Heart right ventricle (tissue), 16 donors: Measurements from ENCODE around the gene ZNF521. TPM values are rescaled to one million over a fixed set of nuclear protein-coding genes. Genes with fewer than 3 reads are reported as not detected.

Source experiments
- ATAC-seq, 8 donors: fragments of 200-7000 bp; cut with Tn5 transposase; one replicate each; pipeline ENCODE4 v1.9.1; 2020; ENCODE audit warnings: mild to moderate bottlenecking in 8 of 8, moderate library complexity in 8 of 8, moderate number of reproducible peaks in 1 of 8
- DNase-seq, 2 donors: peaks; one replicate each; pipeline ENCODE4 v3.0.0-alpha.2; 2020
- H3K27ac ChIP-seq, 10 donors: fragments of 200-600 bp; sonication (generic) in 2 of 10; one replicate each; pipeline versions ENCODE4 v1.5.0 to v1.8.0; 2020 to 2022; ENCODE audit warnings: mild to moderate bottlenecking in 3 of 10
- H3K27me3 ChIP-seq, 7 donors: fragments of 200-600 bp; one replicate each; pipeline ENCODE4 v1.8.0; 2021 to 2022; ENCODE audit warnings: mild to moderate bottlenecking in 2 of 7
- H3K36me3 ChIP-seq, 9 donors: fragments of 200-600 bp; sonication (generic) in 1 of 9; one replicate each; pipeline versions ENCODE4 v1.5.0 to v1.8.0; 2020 to 2022; ENCODE audit warnings: mild to moderate bottlenecking in 2 of 9
- H3K4me1 ChIP-seq, 9 donors: fragments of 200-600 bp; sonication (generic) in 1 of 9; one replicate each; pipeline versions ENCODE4 v1.5.0 to v1.8.0; 2020 to 2022; ENCODE audit warnings: mild to moderate bottlenecking in 4 of 9
- H3K4me3 ChIP-seq, 10 donors: fragments of 200-600 bp; sonication (generic) in 2 of 10; one replicate each; pipeline versions ENCODE4 v1.5.0 to v1.8.0; 2020 to 2022; ENCODE audit warnings: mild to moderate bottlenecking in 7 of 10, moderate library complexity in 2 of 10
- H3K9me3 ChIP-seq, 11 donors: fragments of 200-600 bp in 10 of 11; sonication (generic) in 2 of 11; one replicate each; pipeline versions ENCODE4 v1.5.0 to v1.8.0; 2013 to 2022; ENCODE audit warnings: mild to moderate bottlenecking in 2 of 11, control low read depth in 1 of 11, moderate library complexity in 1 of 11
- CTCF ChIP-seq, 9 donors: fragments of 200-600 bp; sonication (generic) in 2 of 9; IDR thresholded peaks; one replicate each; pipeline versions ENCODE4 v1.5.0 to v1.8.0; 2021 to 2022; ENCODE audit warnings: antibody characterized with exemption in 9 of 9, mild to moderate bottlenecking in 5 of 9, moderate library complexity in 1 of 9
- WGBS, 2 donors: extraction: QIAGEN DNeasy Blood & Tissue Kit; methylation state at CpG; one replicate each; pipeline ENCODE4 v1.1.7; 2013; ENCODE audit warnings: inconsistent platforms in 1 of 2; 5-methylcytosine and 5-hydroxymethylcytosine counted together
- intact Hi-C, 10 donors: fragments of 100-400 bp; cut with DNase I; formaldehyde crosslinking; loops; one replicate each; pipeline versions ENCODE4 v1.11.1 to v1.14.2; 2022
- polyA plus RNA-seq, 2 donors: library from polyadenylated mRNA; stranded (reverse); fragments of 200-250 nt; gene quantifications; one replicate each; pipeline ENCODE4 v1.2.3, GENCODE V29; 2013
- total RNA-seq, 10 donors: library from RNA; stranded (reverse); fragmentation: NEBNext Ultra II Directional in 3 of 10; extraction: Animal tissue kit (Norgen Biotek cat#: 25700) in 3 of 10; gene quantifications; one replicate each; pipeline versions ENCODE4 v1.2.1 to v1.2.4, GENCODE V29; 2021 to 2023
- donor health status: Arrhythmogenic right ventricular cardiomyopathy.
- donor health status: ischemic (EF 13 %, LVEDD 7.1; RV severe dilation, severe dysfunction).
- donor health status: healthy with polysubstance abuse.
- donor health status: DM: no; HTN: yes; CAD: no.
- donor health status: DM: no; HTN: no; CAD: no.
- donor health status: ischemic (EF 25% LVEDD 6.9; RV normal size, moderate dysfunction).
- donor health status: ischemic (EF 25% LVEDD 5.7; RV mildly dilated, moderate dysfunction).
- donor health status: healthy.
- donor health status: DM: yes; HTN: yes; CAD: no.
- donor health status: Ischemic cardiomyopathy.
- donor health status: ischemic (EF 35%, LVEDD 5.7; RV mildly dilated, moderate dysfunction).
- donor health status: nonischemic (EF 11% LVEDD 7.7; RV severe dilation, severe dysfunction).
- donor health status: DM: yes; HTN: yes; CAD: no.
- donor health status: PGD.
- donor health status: ischemic (EF 29% LVEDD 5.4; RV normal size, mild dysfunction).
- donor health status: nonischemic (EF 23%, LVEDD 6.1; RV moderate dilation, normal function).

Gene ZNF521
- total and polyA plus RNA-seq, 12 donors = 3.3 to 26.4 (median 15.5) TPM

GRCh38 chr18:25250474-25250851 lies 101.5 kb downstream of the ZNF521 start:
- no peaks in the 10 kb centered on the region for H3K9me3 ChIP-seq
- intact Hi-C loops = no loop called here
- no peak for ATAC-seq
- DNase-seq = no peak
- H3K27ac ChIP-seq = peak overlapping the region in 1 of 10 donors; percentile 16
- no peak overlapping the region for H3K4me3 ChIP-seq
- H3K36me3 ChIP-seq = no peaks in the 10 kb centered on the region
- peaks cover 0 to 18% (median 14%) of the 10 kb centered on the region in 9 donors for H3K4me1 ChIP-seq
- WGBS, 2 donors = 29 to 33% methylated on average over 3 of the region's 3 CpGs
- no peak for TF ChIP-seq CTCF (IDR thresholded peaks at IDR 0.05)
- H3K27me3 ChIP-seq = no peaks in the 10 kb centered on the region

GRCh38 chr18:25248755-25249154 lies 103.2 kb downstream of the ZNF521 start:
- ATAC-seq (no peak), DNase-seq (no peak)
- H3K36me3 ChIP-seq = no peaks in the 10 kb centered on the region
- TF ChIP-seq CTCF (IDR thresholded peaks at IDR 0.05) = no peak
- H3K27me3 ChIP-seq = no peaks in the 10 kb centered on the region
- WGBS, 2 donors = 85 to 87% methylated on average over 2 of the region's 2 CpGs
- no peak overlapping the region for H3K4me3 ChIP-seq
- intact Hi-C loops = no loop called here
- H3K4me1 ChIP-seq = peaks cover 0 to 21% (median 14%) of the 10 kb centered on the region in 9 donors
- no peaks in the 10 kb centered on the region for H3K9me3 ChIP-seq
- H3K27ac ChIP-seq = no peak overlapping the region

- no peak for TF ChIP-seq CTCF (IDR thresholded peaks at IDR 0.05)
- Histone ChIP-seq H3K4me1 (peaks cover 0 to 26% (median 14%) of the 10 kb centered on the region in 9 donors), H3K27me3 (no peaks in the 10 kb centered on the region), H3K9me3 (no peaks in the 10 kb centered on the region), H3K36me3 (no peaks in the 10 kb centered on the region), H3K4me3 (no peak overlapping the region), H3K27ac (no peak overlapping the region)
- ATAC-seq (no peak), DNase-seq (no peak)
- intact Hi-C loops = no loop called here
Measured at GRCh38 chr18:25247725-25248124, 104.2 kb downstream of the ZNF521 start.

- ATAC-seq = no peak
- H3K27ac ChIP-seq = no peak overlapping the region
- no peaks in the 10 kb centered on the region for H3K9me3 ChIP-seq
- H3K27me3 ChIP-seq = no peaks in the 10 kb centered on the region
- no peaks in the 10 kb centered on the region for H3K36me3 ChIP-seq
- DNase-seq = no peak
- intact Hi-C loops = no loop called here
- peaks cover 0 to 20% (median 8%) of the 10 kb centered on the region in 9 donors for H3K4me1 ChIP-seq
- H3K4me3 ChIP-seq = no peak overlapping the region
- TF ChIP-seq CTCF (IDR thresholded peaks at IDR 0.05) = no peak
- WGBS, 2 donors = 90 to 95% methylated on average over 4 of the region's 4 CpGs
Measured at GRCh38 chr18:25244924-25245698, 106.9 kb downstream of the ZNF521 start.
